Measurements from ENCODE around the gene CYP21A2. TPM values are rescaled to one million over a fixed set of nuclear protein-coding genes. Genes with fewer than 3 reads are reported as not detected.
A peak's percentile ranks its signal among the peaks of the same experiment; 100 is the strongest.
"Not testable (repeated sequence)": the region's sequence is repeated elsewhere in the genome, so short reads cannot be mapped to it uniquely, and the experiment has no call there.

The CYP21A2 gene
- polyA plus RNA-seq, 4 donors = 0.76 to 1.4 (median 1.1) TPM

DNA sequence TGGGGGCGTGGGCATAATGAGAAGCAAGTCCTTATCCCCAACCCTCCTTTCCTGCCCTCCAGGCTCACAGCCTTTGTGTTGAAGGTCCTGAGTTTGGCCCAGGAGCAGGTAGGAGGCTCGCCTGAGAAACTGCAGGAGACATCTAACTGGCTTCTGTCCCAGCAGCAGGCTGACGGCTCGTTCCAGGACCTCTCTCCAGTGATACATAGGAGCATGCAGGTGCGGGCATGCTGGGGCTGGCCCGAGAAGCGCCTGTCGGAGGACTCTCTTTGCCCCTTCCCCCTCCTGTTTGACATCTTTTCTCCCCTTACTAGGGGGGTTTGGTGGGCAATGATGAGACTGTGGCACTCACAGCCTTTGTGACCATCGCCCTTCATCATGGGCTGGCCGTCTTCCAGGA, 9.6 kb upstream of the CYP21A2 start:
- not testable (repeated sequence) for DNase-seq (ENCODE audit: low read depth in 4 of 4, low spot score in 3 of 4)

GRCh38 chr6:32029553-32029952, 8.7 kb upstream of the CYP21A2 start:
- DNase-seq (ENCODE audit: low read depth in 4 of 4, low spot score in 3 of 4) = not testable (repeated sequence)

GRCh38 chr6:32035283-32036013, 2.8 kb upstream of the CYP21A2 start:
- DNase-seq (ENCODE audit: low read depth in 4 of 4, low spot score in 3 of 4) = not testable (repeated sequence)

- not testable (repeated sequence) for DNase-seq (ENCODE audit: low read depth in 4 of 4, low spot score in 3 of 4)
Observed at GRCh38 chr6:32037136-32037535, 1.1 kb upstream of the CYP21A2 start.

GRCh38 chr6:32038878-32039277, 663 bp downstream of the CYP21A2 start:
- DNase-seq (ENCODE audit: low read depth in 4 of 4, low spot score in 3 of 4) = not testable (repeated sequence)

GRCh38 chr6:32039321-32040274, 1.4 kb downstream of the CYP21A2 start:
- DNase-seq (ENCODE audit: low read depth in 4 of 4, low spot score in 3 of 4) = not testable (repeated sequence)

DNA sequence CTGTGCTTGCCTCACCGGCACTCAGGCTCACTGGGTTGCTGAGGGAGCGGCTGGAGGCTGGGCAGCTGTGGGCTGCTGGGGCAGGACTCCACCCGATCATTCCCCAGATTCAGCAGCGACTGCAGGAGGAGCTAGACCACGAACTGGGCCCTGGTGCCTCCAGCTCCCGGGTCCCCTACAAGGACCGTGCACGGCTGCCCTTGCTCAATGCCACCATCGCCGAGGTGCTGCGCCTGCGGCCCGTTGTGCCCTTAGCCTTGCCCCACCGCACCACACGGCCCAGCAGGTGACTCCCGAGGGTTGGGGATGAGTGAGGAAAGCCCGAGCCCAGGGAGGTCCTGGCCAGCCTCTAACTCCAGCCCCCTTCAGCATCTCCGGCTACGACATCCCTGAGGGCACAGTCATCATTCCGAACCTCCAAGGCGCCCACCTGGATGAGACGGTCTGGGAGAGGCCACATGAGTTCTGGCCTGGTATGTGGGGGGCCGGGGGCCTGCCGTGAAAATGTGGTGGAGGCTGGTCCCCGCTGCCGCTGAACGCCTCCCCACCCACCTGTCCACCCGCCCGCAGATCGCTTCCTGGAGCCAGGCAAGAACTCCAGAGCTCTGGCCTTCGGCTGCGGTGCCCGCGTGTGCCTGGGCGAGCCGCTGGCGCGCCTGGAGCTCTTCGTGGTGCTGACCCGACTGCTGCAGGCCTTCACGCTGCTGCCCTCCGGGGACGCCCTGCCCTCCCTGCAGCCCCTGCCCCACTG, 2.3 kb downstream of the CYP21A2 start:
- DNase-seq (ENCODE audit: low read depth in 4 of 4, low spot score in 3 of 4) = not testable (repeated sequence)

GRCh38 chr6:32041050-32041321, 2.8 kb downstream of the CYP21A2 start:
- DNase-seq (ENCODE audit: low read depth in 4 of 4, low spot score in 3 of 4) = not testable (repeated sequence)

DNA sequence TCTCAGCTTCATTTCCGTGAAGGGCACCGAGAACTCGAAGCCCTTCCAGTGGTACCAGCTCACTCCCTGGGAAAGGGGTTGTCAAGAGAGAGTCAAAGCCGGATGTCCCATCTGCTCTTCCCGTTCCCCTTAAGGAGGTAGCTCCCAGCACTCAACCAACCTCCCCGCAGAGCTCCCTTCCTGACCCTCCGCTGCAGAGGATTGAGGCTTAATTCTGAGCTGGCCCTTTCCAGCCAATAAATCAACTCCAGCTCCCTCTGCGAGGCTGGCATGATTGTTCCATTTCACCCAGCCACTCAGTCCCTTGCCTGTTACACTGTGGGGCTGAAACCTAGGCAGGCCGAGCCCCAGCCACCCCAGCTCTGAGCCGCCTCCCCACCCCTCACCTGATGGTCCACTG, 3.2 kb downstream of the CYP21A2 start:
- DNase-seq (ENCODE audit: low read depth in 4 of 4, low spot score in 3 of 4) = not testable (repeated sequence)

DNA sequence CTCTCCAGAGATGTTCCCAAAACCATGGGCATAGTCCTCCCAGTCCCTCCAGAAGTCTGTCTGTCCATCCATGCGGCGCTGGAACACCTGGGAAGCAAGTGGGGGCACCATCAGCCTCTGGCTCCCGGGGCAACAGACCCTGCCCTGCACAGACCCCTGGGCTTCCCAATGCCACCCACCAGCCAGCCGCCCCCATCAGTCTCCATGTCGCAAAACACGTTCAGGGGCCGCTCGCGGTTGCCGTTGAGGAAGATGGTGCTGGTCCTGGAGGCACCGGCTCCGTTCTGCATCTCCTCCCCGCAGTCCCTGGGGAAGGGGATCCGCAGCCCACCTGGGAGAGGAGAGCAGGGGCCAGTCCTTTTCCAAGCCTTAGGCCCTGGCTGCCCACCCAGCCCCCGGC, 4.1 kb downstream of the CYP21A2 start:
- DNase-seq (ENCODE audit: low read depth in 4 of 4, low spot score in 3 of 4) = not testable (repeated sequence)

GRCh38 chr6:32043589-32044380, 5.6 kb downstream of the CYP21A2 start:
- not testable (repeated sequence) for DNase-seq (ENCODE audit: low read depth in 4 of 4, low spot score in 3 of 4)

DNA sequence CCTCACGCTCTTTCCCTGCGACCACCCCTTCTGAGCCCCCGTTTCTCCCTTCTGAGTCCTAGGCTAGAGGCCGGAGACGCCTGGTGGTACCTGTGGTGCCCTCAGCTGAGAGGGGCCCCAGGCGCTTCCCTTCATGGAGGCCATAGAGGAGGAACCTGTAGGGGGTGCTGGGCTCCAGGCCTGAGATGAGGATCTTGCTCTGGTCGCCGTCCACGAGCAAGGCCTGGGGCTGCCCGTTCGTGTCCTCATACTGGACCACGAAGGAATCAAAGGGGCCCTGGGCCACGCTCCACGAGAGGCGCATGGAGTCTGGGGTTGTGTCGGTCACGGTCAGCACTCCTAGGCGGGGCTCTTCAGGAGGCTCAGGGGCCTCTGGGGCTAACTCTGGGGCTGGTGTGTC, 6.7 kb downstream of the CYP21A2 start:
- not testable (repeated sequence) for DNase-seq (ENCODE audit: low read depth in 4 of 4, low spot score in 3 of 4)

GRCh38 chr6:32045811-32046449, 7.7 kb downstream of the CYP21A2 start:
- DNase-seq (ENCODE audit: low read depth in 4 of 4, low spot score in 3 of 4) = no peak

DNA sequence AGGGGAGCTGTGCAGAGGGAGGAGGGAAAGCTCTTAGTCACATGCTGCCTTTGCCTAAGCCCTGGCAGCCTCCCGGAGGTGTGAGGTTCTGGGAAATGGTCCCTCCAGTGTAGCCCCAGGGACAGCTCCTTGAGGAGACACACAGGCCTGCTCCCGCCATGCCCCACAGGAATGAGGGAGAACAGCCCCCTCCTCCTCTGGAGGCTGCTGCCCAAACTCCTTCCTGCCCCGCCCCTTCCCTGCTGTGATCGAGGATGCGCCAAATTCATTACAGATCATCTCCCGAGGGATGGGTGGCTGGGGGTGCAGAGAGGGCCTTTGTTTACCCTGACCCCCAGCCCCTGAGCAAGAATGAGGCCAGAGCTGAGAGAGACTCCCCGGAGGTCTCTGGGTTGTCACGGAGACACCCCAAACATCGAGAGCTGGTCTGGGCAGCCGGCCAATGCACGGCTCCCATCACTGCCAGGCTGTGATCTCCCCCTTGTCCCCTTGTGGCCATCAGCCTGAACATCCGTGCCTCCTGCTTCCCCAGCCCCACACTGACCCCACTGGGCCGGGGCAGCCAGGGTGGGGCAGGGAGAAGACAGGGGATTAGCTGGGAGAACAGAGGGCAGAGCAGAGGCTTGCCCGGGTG, 8.4 kb downstream of the CYP21A2 start:
- no peak for DNase-seq (ENCODE audit: low read depth in 4 of 4, low spot score in 3 of 4)

GRCh38 chr6:32047084-32047478, 8.9 kb downstream of the CYP21A2 start:
- DNase-seq (ENCODE audit: low read depth in 4 of 4, low spot score in 3 of 4) = no peak

DNA sequence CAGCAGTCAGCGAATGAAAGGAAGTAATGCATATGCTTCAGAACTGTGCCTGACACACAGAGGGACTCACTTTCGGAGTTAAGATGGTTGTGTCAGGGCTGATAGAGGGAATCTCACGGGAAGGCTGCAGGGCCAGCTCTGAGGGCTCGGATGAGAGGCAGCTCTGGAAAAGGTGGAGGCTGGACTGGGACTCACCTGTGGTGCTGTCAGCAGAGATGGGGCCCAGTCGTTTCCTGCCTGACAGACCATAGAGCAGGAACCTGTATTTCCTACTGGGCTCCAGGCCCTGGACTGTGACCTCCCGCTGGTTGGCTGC, 9.3 kb downstream of the CYP21A2 start:
- DNase-seq (ENCODE audit: low read depth in 4 of 4, low spot score in 3 of 4) = no peak

DNA sequence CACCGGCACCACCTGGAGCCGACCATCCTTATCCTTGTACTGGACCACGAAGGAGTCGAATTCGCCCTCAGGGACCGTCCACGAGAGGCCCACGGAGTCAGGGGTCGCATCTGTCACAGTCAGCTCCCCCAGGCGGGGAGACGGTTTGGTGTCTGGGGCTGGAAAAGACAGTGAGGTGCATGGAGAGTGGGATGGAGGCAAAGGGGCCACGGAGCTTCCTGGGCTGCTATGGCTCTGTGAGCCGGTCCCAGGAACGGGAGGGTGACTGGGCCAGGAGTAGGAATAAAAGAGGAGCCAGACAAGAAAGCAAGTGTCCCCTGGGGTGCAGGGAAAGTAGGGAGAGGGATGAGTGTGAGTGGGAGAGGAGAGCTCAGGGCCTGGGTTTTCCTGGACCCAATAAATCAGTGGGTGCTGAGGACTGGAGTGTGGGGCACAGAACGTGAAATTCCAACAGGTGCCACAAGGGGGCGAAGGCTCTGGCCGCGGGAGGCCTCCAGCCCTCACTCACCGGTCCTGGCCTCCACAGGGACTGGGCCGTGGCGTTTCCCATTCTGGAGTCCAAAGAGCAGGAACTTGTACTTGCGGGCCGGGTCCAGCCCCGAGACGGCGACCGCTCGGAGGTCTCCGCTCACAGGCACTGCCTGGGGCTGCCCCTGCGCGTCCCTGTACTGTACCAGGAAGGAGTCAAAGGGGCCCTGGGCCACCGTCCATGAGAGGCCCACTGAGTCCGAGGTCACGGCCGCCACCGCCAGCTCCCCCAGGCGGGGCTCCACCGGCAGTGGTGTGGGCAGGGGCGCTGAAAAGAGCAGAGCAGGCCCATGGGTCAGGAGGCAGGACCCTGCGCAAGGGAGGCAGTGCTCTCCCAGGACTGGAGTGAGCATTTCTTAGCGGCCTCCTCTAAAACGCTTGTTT, 9.9 kb downstream of the CYP21A2 start:
- peak in 2 of 4 donors; percentile 27 to 28 for DNase-seq (ENCODE audit: low read depth in 4 of 4, low spot score in 3 of 4)

DNA sequence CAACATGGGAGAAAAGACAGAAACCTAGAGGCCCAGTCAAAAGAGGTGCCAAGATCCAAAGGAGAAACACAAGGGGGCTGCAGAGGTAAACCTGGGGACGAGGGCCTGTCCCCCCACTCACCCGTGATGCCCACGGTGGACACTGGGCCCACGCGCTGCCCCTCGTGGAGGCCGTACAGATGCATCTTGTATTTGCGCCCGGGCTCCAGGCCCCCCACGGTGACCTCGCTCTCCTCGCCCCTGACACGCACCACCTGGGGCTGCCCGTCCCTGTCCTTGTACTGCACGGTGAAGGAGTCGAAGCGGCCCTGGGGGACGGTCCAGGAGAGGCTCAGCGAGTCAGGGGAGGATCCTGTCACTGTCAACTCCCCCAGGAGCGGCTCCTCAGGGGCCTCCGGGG, 10.9 kb downstream of the CYP21A2 start:
- not testable (repeated sequence) for DNase-seq (ENCODE audit: low read depth in 4 of 4, low spot score in 3 of 4)

Data from left renal pelvis (tissue), 4 donors.